SK-N-SH (cell line): ENCODE measurements around the gene KPNA4. TPM values are rescaled to one million over a fixed set of nuclear protein-coding genes. Genes with fewer than 3 reads are reported as not detected.
A peak's percentile ranks its signal among the peaks of the same experiment; 100 is the strongest.

Experiments used
- CTCF ChIA-PET: fragments of 300-600, 350-600 bp; formaldehyde crosslinking; extraction: SDS; loops from one replicate; lab custom pipeline; 2021; lab: Yijun Ruan, JAX
- POLR2A ChIA-PET: fragments of 350-600 bp; sonication (Branson Sonifier 250); formaldehyde crosslinking; extraction: SDS; loops from one replicate; lab custom pipeline; 2020; ENCODE audit warnings: antibody characterized with exemption, inconsistent platforms; lab: Yijun Ruan, JAX
- DNase-seq: peaks from one replicate; pipeline ENCODE4 v3.0.0; 2012
- H2AFZ ChIP-seq: fragments of 200-600 bp; sonication (generic); 2 replicates; pipeline ENCODE4 v1.8.1; 2016; ENCODE audit warnings: antibody characterized with exemption, mild to moderate bottlenecking, low read depth
- H3F3A ChIP-seq: fragments of 200-600 bp; sonication (generic); replicated peaks from 2 replicates; pipeline ENCODE3; 2016; ENCODE audit warnings: antibody characterized with exemption, mild to moderate bottlenecking; ENCODE audit not compliant: insufficient read depth
- H3K27ac ChIP-seq, 2 experiments: fragments of 200-500 bp in 1 of 2; fragments of 200-600 bp in 1 of 2; sonication (Bioruptor generic) in 1 of 2; sonication (generic), shearing (Covaris generic) in 1 of 2; 2 replicates each; pipeline versions ENCODE4 v1.5.1 to v1.6.1; 2014 to 2016; ENCODE audit warnings: low read depth in 2 of 2, inconsistent platforms in 1 of 2, low read length in 1 of 2, mild to moderate bottlenecking in 1 of 2, mixed read lengths in 1 of 2
- H3K27me3 ChIP-seq: fragments of 200-600 bp; sonication (generic), shearing (Covaris generic); 2 replicates; pipeline ENCODE4 v1.6.1; 2016; ENCODE audit warnings: mixed run types; ENCODE audit not compliant: insufficient read depth
- H3K36me3 ChIP-seq, 2 experiments: fragments of 200-500 bp in 1 of 2; fragments of 200-600 bp in 1 of 2; sonication (Bioruptor generic) in 1 of 2; sonication (generic) in 1 of 2; replicated peaks in 1 of 2; 2 replicates each; pipeline versions ENCODE3 to v1.5.1; 2014 to 2016; ENCODE audit warnings: low read length in 1 of 2, mild to moderate bottlenecking in 1 of 2; ENCODE audit not compliant: insufficient read depth in 2 of 2, control insufficient read depth in 1 of 2
- H3K4me1 ChIP-seq, 2 experiments: fragments of 200-500 bp in 1 of 2; fragments of 200-600 bp in 1 of 2; sonication (Bioruptor generic) in 1 of 2; sonication (generic), shearing (Covaris generic) in 1 of 2; 2 replicates each; pipeline versions ENCODE4 v1.5.1 to v1.6.1; 2014 to 2016; ENCODE audit warnings: low read depth in 1 of 2, low read length in 1 of 2, mixed run types in 1 of 2; ENCODE audit not compliant: insufficient read depth in 2 of 2, control insufficient read depth in 1 of 2
- H3K4me2 ChIP-seq: fragments of 200-600 bp; sonication (generic), shearing (Covaris generic); 2 replicates; pipeline ENCODE4 v1.6.1; 2017; ENCODE audit warnings: mixed run types
- H3K4me3 ChIP-seq, 2 experiments: fragments of 200-500 bp in 1 of 2; fragments of 200-600 bp in 1 of 2; sonication (Bioruptor generic) in 1 of 2; sonication (generic), shearing (Covaris generic) in 1 of 2; 2 replicates each; pipeline versions ENCODE4 v1.5.1 to v1.8.1; 2014 to 2016; ENCODE audit warnings: low read depth in 2 of 2, inconsistent platforms in 1 of 2, low read length in 1 of 2, mild to moderate bottlenecking in 1 of 2, mixed read lengths in 1 of 2, moderate library complexity in 1 of 2
- H3K79me2 ChIP-seq: fragments of 200-600 bp; sonication (generic); 2 replicates; pipeline ENCODE4 v1.8.1; 2017; ENCODE audit warnings: mild to moderate bottlenecking; ENCODE audit not compliant: insufficient read depth
- H3K9ac ChIP-seq: fragments of 200-600 bp; sonication (generic); 2 replicates; pipeline ENCODE4 v1.6.1; 2017; ENCODE audit warnings: mixed run types
- H3K9me2 ChIP-seq: fragments of 200-600 bp; sonication (generic); 2 replicates; pipeline ENCODE4 v1.6.1; 2017; ENCODE audit warnings: mixed run types
- H3K9me3 ChIP-seq: fragments of 200-600 bp; sonication (generic); 2 replicates; pipeline ENCODE4 v1.6.1; 2017; ENCODE audit warnings: mixed run types, mild to moderate bottlenecking, moderate library complexity
- H4K20me1 ChIP-seq: fragments of 200-600 bp; sonication (generic); 2 replicates; pipeline ENCODE4 v1.6.1; 2017; ENCODE audit warnings: mild to moderate bottlenecking, mixed run types; ENCODE audit not compliant: insufficient read depth
- CTCF ChIP-seq: fragments of 200-600 bp; sonication (generic); IDR thresholded peaks from 2 replicates; pipeline ENCODE4 v1.6.1; 2017; ENCODE audit warnings: antibody characterized with exemption, mild to moderate bottlenecking, moderate library complexity
- FOSL2 ChIP-seq: IDR thresholded peaks from 2 replicates; pipeline ENCODE4 v1.4.0; 2012; ENCODE audit warnings: low read depth, mild to moderate bottlenecking, moderate library complexity, borderline replicate concordance
- FOXJ3 ChIP-seq: sonication (generic); formaldehyde crosslinking; IDR thresholded peaks from 2 replicates; pipeline ENCODE4 v1.5.1; 2020; ENCODE audit warnings: mild to moderate bottlenecking, missing genetic modification reagents
- GATA2 ChIP-seq: sonication (generic); formaldehyde crosslinking; IDR thresholded peaks from 2 replicates; pipeline ENCODE4 v1.5.0; 2020; ENCODE audit warnings: mild to moderate bottlenecking, missing genetic modification reagents
- MEF2A ChIP-seq: IDR thresholded peaks from 2 replicates; pipeline ENCODE4 v1.4.0; 2012; ENCODE audit warnings: low read depth, borderline replicate concordance
- MXI1 ChIP-seq: IDR thresholded peaks from 2 replicates; pipeline ENCODE4 v1.6.1; 2012; ENCODE audit warnings: mild to moderate bottlenecking, low read depth, low read length, improper control_type of control experiment
- NRF1 ChIP-seq: IDR thresholded peaks from 2 replicates; pipeline ENCODE4 v1.6.1; 2012; ENCODE audit warnings: low read depth, mild to moderate bottlenecking, low read length
- PBX3 ChIP-seq: IDR thresholded peaks from 2 replicates; pipeline ENCODE4; 2012
- RAD21 ChIP-seq: IDR thresholded peaks from 2 replicates; pipeline ENCODE4 v1.6.1; 2012; ENCODE audit warnings: mild to moderate bottlenecking, low read length
- RFX5 ChIP-seq: IDR thresholded peaks from 2 replicates; pipeline ENCODE4 v1.6.1; 2012; ENCODE audit warnings: mild to moderate bottlenecking, improper control_type of control experiment, low read length
- ZBTB33 ChIP-seq: IDR thresholded peaks from 2 replicates; pipeline ENCODE4 v1.4.0; 2012; ENCODE audit warnings: low read depth, borderline replicate concordance
- WGBS: methylation state at CpG from one replicate; pipeline ENCODE4 v1.1.6; 2017; ENCODE audit warnings: low lambda C conversion rate; 5-methylcytosine and 5-hydroxymethylcytosine counted together
- polyA plus RNA-seq, 3 experiments: library from polyadenylated mRNA; depleted of rRNA; stranded (reverse); fragments of >200 nt; gene quantifications; 2 replicates each; pipeline ENCODE4 v1.2.3, GENCODE V29; 2012

The KPNA4 gene
- polyA plus RNA-seq, 1 of the 3 experiments (the other 2 are of a cell fraction): 7.4 TPM

- Histone ChIP-seq H3K9ac (no peak overlapping the region), H3K4me1 (no peaks in the 10 kb centered on the region), H3K9me2 (no peaks in the 10 kb centered on the region), H3K27me3 (no peaks in the 10 kb centered on the region), H4K20me1 (no peaks in the 10 kb centered on the region), H3K9me3 (no peaks in the 10 kb centered on the region), H3K4me3 (no peak overlapping the region), H3K36me3 (no peaks in the 10 kb centered on the region), H3K4me2 (no peak overlapping the region), H2AFZ (no peak overlapping the region), H3K27ac (no peak overlapping the region), H3K79me2 (no peaks in the 10 kb centered on the region), H3F3A (no peaks in the 10 kb centered on the region)
- TF ChIP-seq MXI1: no peak
- no peak for DNase-seq
- ChIA-PET POLR2A (no interaction called here), CTCF (no interaction called here)
- WGBS: 66% methylated on average over 2 of the region's 2 CpGs
Observed at GRCh38 chr3:160580938-160581337, 15.6 kb upstream of the KPNA4 start.

- ChIA-PET POLR2A (no interaction called here), CTCF (interaction anchor here (0.7 to 0.8 kb wide), 2 partner anchors 131 to 351 kb away, joined by 3 read pairs; no protein-coding TSS in a partner anchor)
- no peaks in the 10 kb centered on the region for H3K36me3 ChIP-seq
- no peaks in the 10 kb centered on the region for H3K27me3 ChIP-seq
- no peaks in the 10 kb centered on the region for H3K9me3 ChIP-seq
- H3K4me2 ChIP-seq: no peak overlapping the region
- peaks cover 4% of the 10 kb centered on the region for H3F3A ChIP-seq
- H3K4me3 ChIP-seq: no peak overlapping the region
- no peaks in the 10 kb centered on the region for H4K20me1 ChIP-seq
- H3K79me2 ChIP-seq: no peaks in the 10 kb centered on the region
- no peak overlapping the region for H2AFZ ChIP-seq
- no peaks in the 10 kb centered on the region for H3K4me1 ChIP-seq
- TF ChIP-seq FOXJ3 (no peak), RFX5 (no peak), GATA2 (CRISPR knock-in tag) (no peak), NRF1 (no peak), RAD21 (peak; percentile 61), PBX3 (no peak), CTCF (peak; percentile 50), MEF2A (no peak), ZBTB33 (no peak), FOSL2 (no peak), MXI1 (no peak)
- H3K27ac ChIP-seq: no peak overlapping the region
- 51% methylated on average over 4 of the region's 4 CpGs for WGBS
- no peak overlapping the region for H3K9ac ChIP-seq
- DNase-seq: no peak
- H3K9me2 ChIP-seq: no peaks in the 10 kb centered on the region
Observed at GRCh38 chr3:160577556-160578195, 12.3 kb upstream of the KPNA4 start.
